Muscle layer of colon (tissue), 2 donors: ENCODE measurements around the gene CUBN.

Experiments used
- H3K27ac ChIP-seq: one replicate; pipeline ENCODE4 v1.7.0; 2013; ENCODE audit warnings: low read depth, mild to moderate bottlenecking, low read length, moderate library complexity
- H3K27me3 ChIP-seq, 2 donors: one replicate each; pipeline ENCODE4 v1.7.0; 2013; ENCODE audit warnings: low read length in 2 of 2, mild to moderate bottlenecking in 2 of 2; ENCODE audit not compliant: insufficient read depth in 2 of 2, control insufficient read depth in 1 of 2
- H3K36me3 ChIP-seq: one replicate; pipeline ENCODE4 v1.7.0; 2013; ENCODE audit warnings: mild to moderate bottlenecking, low read length; ENCODE audit not compliant: insufficient read depth
- H3K4me1 ChIP-seq: one replicate; pipeline ENCODE4 v1.7.0; 2013; ENCODE audit warnings: mild to moderate bottlenecking, low read length; ENCODE audit not compliant: insufficient read depth
- H3K4me3 ChIP-seq, 2 donors: one replicate each; pipeline ENCODE4 v1.7.0; 2013; ENCODE audit warnings: low read length in 2 of 2, low read depth in 1 of 2, mild to moderate bottlenecking in 1 of 2, moderate library complexity in 1 of 2
- H3K9ac ChIP-seq: one replicate; pipeline ENCODE4 v1.7.0; 2013; ENCODE audit warnings: low read length
- H3K9me3 ChIP-seq: one replicate; pipeline ENCODE4 v1.7.0; 2013; ENCODE audit warnings: mild to moderate bottlenecking, low read length
- donor health status: abdominal sarcoma.
- donor health status: Adenocarcinoma of cecum.

Gene CUBN

DNA sequence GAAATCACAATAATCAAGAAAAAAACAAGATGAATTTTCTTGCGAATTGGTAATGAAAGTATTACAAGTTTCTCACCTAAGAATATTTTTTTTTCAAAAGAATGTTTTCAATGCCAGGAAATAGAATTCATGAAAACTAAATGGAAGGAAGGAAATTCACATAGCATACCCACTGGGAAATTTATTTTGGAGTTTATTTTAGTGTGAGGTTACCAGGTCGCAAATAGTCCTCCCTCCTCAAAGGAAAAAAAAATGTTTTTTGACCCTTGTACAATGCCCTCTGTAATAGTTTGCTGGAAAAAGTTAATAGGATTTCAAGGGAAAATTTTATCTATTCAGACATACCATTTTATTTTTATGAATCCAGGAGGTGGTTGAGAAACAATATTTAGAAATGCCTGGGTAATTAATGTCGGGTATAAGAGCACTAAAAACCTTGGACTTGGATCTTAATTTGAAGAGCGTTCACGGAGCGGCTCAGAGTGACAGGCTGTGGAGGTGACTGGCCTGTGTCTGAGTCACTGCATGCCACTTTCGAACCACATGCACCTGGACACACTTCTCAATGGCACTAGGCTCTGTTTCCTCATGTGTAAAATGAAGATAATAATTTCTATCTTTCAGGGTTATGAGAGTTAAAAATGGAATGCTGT, 28.2 kb downstream of the CUBN start:
- Histone ChIP-seq H3K9me3 (no peaks in the 10 kb centered on the region), H3K27ac (no peak overlapping the region), H3K27me3 (no peaks in the 10 kb centered on the region), H3K9ac (no peak overlapping the region), H3K4me1 (no peaks in the 10 kb centered on the region), H3K4me3 (no peak overlapping the region), H3K36me3 (no peaks in the 10 kb centered on the region)

DNA sequence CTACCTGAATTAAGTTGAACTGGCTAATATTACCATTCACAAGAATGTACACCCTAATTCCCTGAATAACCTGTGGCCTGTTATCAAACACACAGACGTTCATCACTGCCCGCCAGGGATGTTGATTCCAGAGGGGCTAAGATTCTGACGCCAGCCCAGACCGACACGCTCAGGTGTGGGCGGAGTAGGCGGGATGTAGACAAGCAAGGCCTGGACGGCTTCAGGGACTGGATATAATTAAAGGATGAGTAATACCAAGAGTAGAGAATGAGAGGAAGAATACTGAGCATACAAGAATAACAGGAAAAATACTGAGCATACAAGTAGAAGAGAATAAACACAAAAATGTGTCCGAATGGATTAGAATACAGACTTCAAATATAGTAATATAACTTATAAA, 29.0 kb downstream of the CUBN start:
- Histone ChIP-seq H3K4me1 (no peaks in the 10 kb centered on the region), H3K9me3 (no peaks in the 10 kb centered on the region), H3K27ac (no peak overlapping the region), H3K4me3 (no peak overlapping the region), H3K27me3 (no peaks in the 10 kb centered on the region), H3K36me3 (no peaks in the 10 kb centered on the region), H3K9ac (no peak overlapping the region)

DNA sequence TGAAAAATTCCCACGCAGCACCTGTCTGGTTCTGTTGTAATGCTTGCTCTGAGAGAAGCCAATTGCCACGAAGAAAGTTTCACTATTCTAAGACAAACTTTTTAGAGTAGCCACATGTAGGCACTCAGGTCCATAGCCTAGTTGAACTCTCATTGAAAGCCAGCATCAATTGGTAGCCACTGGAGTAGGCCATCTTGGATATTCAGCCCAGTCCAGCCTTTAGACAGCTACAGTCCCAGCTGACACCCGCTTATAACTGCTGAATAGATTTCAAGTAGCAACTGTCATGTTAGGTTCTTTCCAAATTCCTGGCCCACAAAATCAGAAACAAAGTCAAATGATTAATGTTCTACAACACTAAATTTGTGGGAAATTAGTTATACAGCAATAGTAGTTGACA, 31.6 kb downstream of the CUBN start:
- no peak overlapping the region for H3K4me3 ChIP-seq
- no peaks in the 10 kb centered on the region for H3K9me3 ChIP-seq
- H3K36me3 ChIP-seq = no peaks in the 10 kb centered on the region
- H3K27me3 ChIP-seq = no peaks in the 10 kb centered on the region
- H3K4me1 ChIP-seq = peaks cover 4% of the 10 kb centered on the region
- H3K27ac ChIP-seq = no peak overlapping the region
- no peak overlapping the region for H3K9ac ChIP-seq

DNA sequence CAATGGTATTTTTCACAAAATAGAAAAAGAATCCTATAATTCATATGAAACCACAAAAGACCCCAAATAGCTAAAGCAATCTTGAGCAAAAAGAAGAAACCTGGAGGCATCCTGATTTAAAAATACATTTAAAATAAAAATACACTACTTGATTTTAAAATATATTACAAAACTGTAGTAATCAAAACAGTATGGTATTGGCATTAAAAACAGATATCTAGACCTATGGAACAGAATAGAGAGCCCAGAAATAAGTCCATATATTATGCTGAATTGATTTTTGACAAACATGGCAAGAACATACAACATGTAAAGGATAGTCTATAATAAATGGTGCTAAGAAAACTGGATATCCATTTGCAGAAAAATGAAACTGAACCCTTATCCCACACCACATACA, 34.8 kb downstream of the CUBN start:
- Histone ChIP-seq H3K36me3 (no peaks in the 10 kb centered on the region), H3K4me1 (peaks cover 6% of the 10 kb centered on the region), H3K4me3 (no peak overlapping the region), H3K9me3 (no peaks in the 10 kb centered on the region), H3K9ac (no peak overlapping the region), H3K27me3 (no peaks in the 10 kb centered on the region), H3K27ac (no peak overlapping the region)

DNA sequence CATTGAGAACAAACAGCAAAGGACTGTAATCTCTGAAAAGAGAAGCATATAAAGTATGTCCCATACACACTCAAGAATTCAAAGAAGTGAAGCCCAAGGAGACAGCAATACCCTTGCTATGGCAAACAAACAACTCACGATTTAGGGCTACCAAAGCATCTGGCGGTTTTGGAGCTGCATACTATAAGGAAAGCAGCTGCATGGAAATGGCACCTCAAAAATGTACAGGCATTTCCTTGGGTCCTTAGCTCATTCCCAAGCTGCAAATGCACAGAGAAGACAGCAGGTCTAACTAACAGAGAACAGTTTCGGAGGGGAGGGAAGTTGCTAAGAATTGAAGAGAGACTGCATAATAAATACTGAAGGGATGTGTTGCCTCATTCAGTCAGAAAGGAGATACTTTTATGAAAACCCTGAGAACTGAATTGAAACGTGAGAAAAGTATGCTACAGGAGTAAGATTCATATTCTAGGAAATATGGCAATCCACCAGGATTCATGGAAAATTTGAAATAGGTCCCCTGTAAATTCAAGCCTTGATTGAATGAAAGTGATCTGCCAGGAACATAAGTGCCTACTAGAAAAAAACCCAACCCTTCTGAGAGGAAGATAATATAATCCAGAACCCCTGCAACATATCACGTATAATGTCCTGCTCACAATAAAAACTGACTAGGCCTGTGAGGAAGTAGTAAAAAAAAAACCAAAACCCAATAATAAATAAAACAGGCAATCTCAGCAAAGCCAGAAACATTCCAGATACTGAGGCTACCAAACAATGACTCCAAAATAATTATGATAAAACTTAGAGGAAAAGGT, 36.4 kb downstream of the CUBN start:
- no peaks in the 10 kb centered on the region for H3K9me3 ChIP-seq
- H3K27ac ChIP-seq = no peak overlapping the region

DNA sequence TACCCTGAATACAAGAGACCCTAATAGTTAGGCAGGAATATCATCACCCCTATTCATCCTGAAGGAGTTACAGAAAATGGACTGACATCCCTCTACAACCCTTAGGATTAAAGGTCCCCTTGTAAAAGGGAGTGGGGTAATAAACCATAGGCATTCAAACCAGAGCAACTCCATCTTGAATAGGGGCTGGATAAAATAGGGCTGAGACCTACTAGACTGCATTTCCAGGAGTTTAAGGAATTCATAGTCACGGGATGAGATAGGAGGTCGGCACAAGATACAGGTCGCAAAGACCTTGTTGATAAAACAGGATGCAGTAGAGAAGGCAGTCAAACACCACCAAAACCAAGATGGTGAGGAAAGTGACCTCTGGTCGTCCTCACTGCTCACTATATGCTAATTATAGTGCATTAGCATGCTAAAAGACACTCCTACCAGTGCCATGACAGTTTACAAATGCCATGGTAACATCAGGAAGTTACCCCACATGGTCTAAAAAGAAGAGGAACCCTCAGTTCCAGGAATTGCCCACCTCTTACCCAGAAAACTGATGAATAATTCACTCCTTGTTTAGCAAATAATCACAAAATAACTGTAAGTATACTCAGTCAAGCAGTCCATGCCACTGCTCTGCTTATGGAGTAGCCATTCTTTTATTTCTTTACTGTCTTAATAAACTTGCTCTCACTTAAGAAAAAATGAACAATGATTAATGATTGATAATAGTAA, 37.2 kb downstream of the CUBN start:
- Histone ChIP-seq H3K27me3 (no peaks in the 10 kb centered on the region), H3K27ac (no peak overlapping the region), H3K4me1 (peaks cover 6% of the 10 kb centered on the region), H3K4me3 (no peak overlapping the region), H3K9me3 (no peaks in the 10 kb centered on the region), H3K9ac (no peak overlapping the region), H3K36me3 (no peaks in the 10 kb centered on the region)

More for the DNA sequence above, 36.4 kb downstream of the CUBN start:
- Histone ChIP-seq H3K36me3 (no peaks in the 10 kb centered on the region), H3K4me3 (no peak overlapping the region), H3K9ac (no peak overlapping the region), H3K27me3 (no peaks in the 10 kb centered on the region), H3K4me1 (peaks cover 6% of the 10 kb centered on the region)

DNA sequence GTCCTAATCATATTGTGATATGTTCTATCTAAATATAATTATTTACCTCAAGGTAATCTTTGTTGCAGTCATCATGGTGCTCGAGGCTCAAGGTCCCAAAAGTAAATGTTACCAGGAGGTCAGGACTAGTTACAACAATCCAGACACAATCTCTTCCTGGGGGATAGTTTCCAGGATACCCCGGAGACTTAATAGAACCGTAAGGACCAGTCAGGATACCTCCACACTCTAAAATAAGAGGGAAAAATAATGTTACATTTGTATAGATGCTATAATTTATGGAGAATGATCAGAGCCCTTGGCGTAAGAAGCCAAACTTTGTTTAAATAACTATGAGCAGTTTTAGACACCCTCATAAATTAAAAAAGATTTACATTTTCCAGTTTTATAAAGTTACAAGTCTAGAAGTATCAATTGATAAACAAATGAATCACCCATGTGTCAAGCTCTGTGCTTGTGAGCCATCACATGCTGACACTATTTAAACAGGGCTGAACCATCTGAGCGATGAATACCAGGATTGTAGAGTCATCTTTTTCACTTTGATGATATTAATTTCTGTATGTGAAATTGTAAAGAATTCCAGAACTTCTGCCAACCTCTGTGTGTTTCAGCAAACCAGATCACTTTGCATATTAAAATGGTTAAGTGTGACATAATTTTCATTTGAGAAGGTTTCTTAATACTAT, 41.3 kb downstream of the CUBN start:
- Histone ChIP-seq H3K4me3 (no peak overlapping the region), H3K27ac (no peak overlapping the region), H3K36me3 (no peaks in the 10 kb centered on the region)

DNA sequence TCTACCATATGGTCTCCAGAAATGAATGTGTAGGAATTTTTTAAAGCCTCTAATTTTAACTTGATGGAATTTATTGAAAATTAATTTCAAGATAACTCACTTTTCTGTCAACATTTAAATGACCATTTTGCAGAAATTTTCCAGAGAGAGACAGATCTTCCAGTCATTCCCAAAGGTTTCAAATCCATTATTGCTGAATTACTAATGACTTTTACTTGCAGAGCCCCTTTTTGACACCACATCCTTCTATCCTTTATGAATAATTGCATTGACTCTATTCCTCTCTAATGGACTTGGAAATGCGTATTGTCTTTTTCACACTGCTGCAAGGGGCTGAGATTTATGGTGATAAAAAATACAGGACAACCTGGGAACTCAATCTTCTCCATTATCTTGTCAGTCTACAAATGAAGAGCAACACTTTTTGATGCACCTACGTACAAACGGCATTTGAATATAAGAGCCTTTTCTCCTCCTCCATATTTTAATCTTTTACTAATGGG, 42.7 kb downstream of the CUBN start:
- no peak overlapping the region for H3K27ac ChIP-seq
- no peak overlapping the region for H3K4me3 ChIP-seq
- H3K36me3 ChIP-seq = no peaks in the 10 kb centered on the region
- H3K27me3 ChIP-seq = no peaks in the 10 kb centered on the region
- H3K4me1 ChIP-seq = no peaks in the 10 kb centered on the region
- H3K9me3 ChIP-seq = no peaks in the 10 kb centered on the region
- no peak overlapping the region for H3K9ac ChIP-seq

More for the DNA sequence above, 41.3 kb downstream of the CUBN start:
- no peaks in the 10 kb centered on the region for H3K9me3 ChIP-seq
- no peak overlapping the region for H3K9ac ChIP-seq
- no peaks in the 10 kb centered on the region for H3K27me3 ChIP-seq
- H3K4me1 ChIP-seq = peaks cover 5% of the 10 kb centered on the region

DNA sequence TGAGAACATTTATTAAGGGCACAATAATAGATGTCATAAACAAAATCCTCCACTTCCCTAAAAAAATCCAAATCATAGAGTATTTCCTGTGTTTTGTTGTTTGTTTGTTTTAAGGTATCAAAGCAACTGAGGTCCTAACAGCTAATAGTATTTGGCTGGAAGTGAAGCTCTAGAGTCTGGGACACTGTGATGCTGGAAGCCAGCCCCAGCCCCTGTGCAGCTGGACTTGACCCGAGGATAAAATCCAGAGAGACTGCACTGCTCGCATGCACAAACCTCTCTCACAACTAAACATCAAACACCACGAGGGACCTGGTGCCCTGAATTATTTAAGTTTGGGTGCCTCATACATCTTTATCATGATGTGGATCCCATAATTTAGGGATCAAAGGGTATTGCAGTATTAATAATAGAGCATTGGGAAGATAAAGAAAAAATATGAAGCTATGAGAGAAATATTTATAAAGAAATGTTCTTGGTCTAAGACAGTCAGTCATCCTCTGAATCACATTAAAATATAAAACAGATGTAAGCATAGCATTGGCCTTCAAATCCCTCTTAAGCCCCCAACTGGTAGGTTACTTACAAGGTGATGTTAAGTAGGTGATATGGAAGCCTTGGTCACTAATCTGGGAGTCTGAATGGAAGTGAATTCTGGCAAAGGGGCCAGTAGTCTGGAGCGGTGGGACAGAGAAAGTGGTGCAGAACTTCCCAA, 44.4 kb downstream of the CUBN start:
- Histone ChIP-seq H3K9ac (no peak overlapping the region), H3K4me3 (no peak overlapping the region), H3K9me3 (no peaks in the 10 kb centered on the region)

DNA sequence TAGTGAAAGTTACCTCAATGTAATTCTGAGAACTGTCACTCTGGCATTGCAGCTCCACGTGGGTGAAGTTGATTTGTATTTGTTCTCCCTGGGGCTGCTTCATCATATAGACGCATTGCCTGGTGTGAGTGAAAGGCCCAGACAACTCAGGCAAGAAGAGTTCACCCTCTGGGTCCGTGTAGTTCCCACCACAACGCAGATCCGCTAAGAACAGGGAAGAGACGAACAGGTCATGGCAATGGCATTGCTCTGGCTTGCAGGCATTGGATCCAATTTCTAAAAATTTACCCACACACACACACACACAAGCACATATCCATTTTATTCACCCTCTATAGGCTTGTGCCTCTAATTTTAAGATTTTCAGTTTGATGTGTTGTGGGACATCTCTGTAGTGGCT, 45.4 kb downstream of the CUBN start:
- H3K27ac ChIP-seq = no peak overlapping the region
- no peaks in the 10 kb centered on the region for H3K36me3 ChIP-seq
- no peaks in the 10 kb centered on the region for H3K27me3 ChIP-seq
- no peaks in the 10 kb centered on the region for H3K9me3 ChIP-seq
- no peak overlapping the region for H3K4me3 ChIP-seq
- H3K9ac ChIP-seq = no peak overlapping the region
- H3K4me1 ChIP-seq = no peaks in the 10 kb centered on the region

More for the DNA sequence above, 44.4 kb downstream of the CUBN start:
- Histone ChIP-seq H3K4me1 (no peaks in the 10 kb centered on the region), H3K27me3 (no peaks in the 10 kb centered on the region), H3K27ac (no peak overlapping the region), H3K36me3 (no peaks in the 10 kb centered on the region)
